OCI-LY1 (cell line): Measurements from ENCODE around the gene SEMA3G.

ENCODE experiments used
- H2AFZ ChIP-seq: fragments of 200-600 bp; sonication (generic), shearing (Covaris generic); 2 replicates; pipeline ENCODE4 v1.6.0; 2014; ENCODE audit warnings: antibody characterized with exemption, mild to moderate bottlenecking, low read length
- H3F3A ChIP-seq: fragments of 200-600 bp; sonication (generic), shearing (Covaris generic); 2 replicates; pipeline ENCODE4 v1.6.0; 2014; ENCODE audit warnings: mild to moderate bottlenecking, antibody characterized with exemption, low read length, moderate library complexity; ENCODE audit not compliant: insufficient read depth
- H3K27ac ChIP-seq: fragments of 200-600 bp; sonication (generic); 2 replicates; pipeline ENCODE4 v1.5.1; 2014; ENCODE audit warnings: low read length, mixed run types, mild to moderate bottlenecking, low read depth; ENCODE audit not compliant: poor library complexity, severe bottlenecking
- H3K27me3 ChIP-seq: fragments of 200-600 bp; sonication (generic); 2 replicates; pipeline ENCODE4 v1.6.0; 2014; ENCODE audit warnings: antibody characterized with exemption, mild to moderate bottlenecking, low read length, moderate library complexity; ENCODE audit not compliant: insufficient read depth
- H3K36me3 ChIP-seq: fragments of 200-600 bp; sonication (generic); 2 replicates; pipeline ENCODE4 v1.6.1; 2014; ENCODE audit warnings: mild to moderate bottlenecking, antibody characterized with exemption, low read length, moderate library complexity, mixed read lengths; ENCODE audit not compliant: insufficient read depth
- H3K4me1 ChIP-seq: fragments of 200-600 bp; sonication (generic); 2 replicates; pipeline ENCODE4 v1.5.1; 2014; ENCODE audit warnings: mild to moderate bottlenecking, low read length, moderate library complexity; ENCODE audit not compliant: insufficient read depth, severe bottlenecking
- H3K4me2 ChIP-seq: fragments of 200-600 bp; sonication (generic), shearing (Covaris generic); 2 replicates; pipeline ENCODE4 v1.6.1; 2014; ENCODE audit warnings: low read length
- H3K4me3 ChIP-seq: fragments of 200-600 bp; sonication (generic); 2 replicates; pipeline ENCODE4 v1.5.1; 2014; ENCODE audit warnings: low read length, low read depth, mild to moderate bottlenecking, mixed read lengths; ENCODE audit not compliant: poor library complexity, severe bottlenecking
- H3K79me2 ChIP-seq: fragments of 200-600 bp; shearing (Covaris generic); 2 replicates; pipeline ENCODE4 v1.6.1; 2016; ENCODE audit warnings: mixed run types, low read length, mixed read lengths; ENCODE audit not compliant: insufficient read depth
- H3K9ac ChIP-seq: fragments of 200-600 bp; sonication (generic), shearing (Covaris generic); 2 replicates; pipeline ENCODE4 v1.6.1; 2014; ENCODE audit warnings: mild to moderate bottlenecking, low read length, mixed read lengths
- H3K9me2 ChIP-seq: fragments of 200-600 bp; sonication (generic), shearing (Covaris generic); 2 replicates; pipeline ENCODE4 v1.6.1; 2014; ENCODE audit warnings: low read depth, mild to moderate bottlenecking, low read length, mixed read lengths
- H3K9me3 ChIP-seq: fragments of 200-600 bp; shearing (Covaris generic); 2 replicates; pipeline ENCODE4 v1.6.1; 2014; ENCODE audit warnings: low read length, mixed read lengths
- H4K20me1 ChIP-seq: fragments of 200-600 bp; sonication (generic), shearing (Covaris generic); 2 replicates; pipeline ENCODE4 v1.6.0; 2016; ENCODE audit warnings: mild to moderate bottlenecking, low read length; ENCODE audit not compliant: insufficient read depth
- CTCF ChIP-seq: fragments of 200-600 bp; sonication (generic), shearing (Covaris generic); IDR thresholded peaks from 2 replicates; pipeline ENCODE4 v1.5.1; 2017; ENCODE audit warnings: mild to moderate bottlenecking, antibody characterized with exemption, low read length, moderate library complexity, mixed read lengths
- EZH2 ChIP-seq: fragments of 200-600 bp; sonication (generic), shearing (Covaris generic); IDR thresholded peaks from 2 replicates; pipeline ENCODE4 v1.8.0; 2017; ENCODE audit warnings: borderline replicate concordance, mixed run types, mild to moderate bottlenecking, antibody characterized with exemption, low read length, moderate library complexity, mixed read lengths

The SEMA3G gene

GRCh38 chr3:52393959-52394670 lies 50.8 kb downstream of the SEMA3G start:
- H4K20me1 ChIP-seq = no peaks in the 10 kb centered on the region
- no peaks in the 10 kb centered on the region for H3K36me3 ChIP-seq
- no peaks in the 10 kb centered on the region for H3K9me2 ChIP-seq
- H3F3A ChIP-seq = no peaks in the 10 kb centered on the region
- H2AFZ ChIP-seq = no peak overlapping the region
- no peak overlapping the region for H3K27ac ChIP-seq
- no peaks in the 10 kb centered on the region for H3K79me2 ChIP-seq
- no peak overlapping the region for H3K4me2 ChIP-seq
- H3K27me3 ChIP-seq = no peaks in the 10 kb centered on the region
- no peaks in the 10 kb centered on the region for H3K4me1 ChIP-seq
- no peak overlapping the region for H3K9ac ChIP-seq
- TF ChIP-seq CTCF (no peak), EZH2 (no peak)
- no peaks in the 10 kb centered on the region for H3K9me3 ChIP-seq
- H3K4me3 ChIP-seq = no peak overlapping the region

GRCh38 chr3:52393131-52393807 lies 51.6 kb downstream of the SEMA3G start:
- Histone ChIP-seq H3K4me3 (no peak overlapping the region), H3K4me2 (no peak overlapping the region), H2AFZ (no peak overlapping the region), H3K27me3 (no peaks in the 10 kb centered on the region), H3K27ac (no peak overlapping the region), H3K4me1 (no peaks in the 10 kb centered on the region), H3K79me2 (no peaks in the 10 kb centered on the region), H3K9me3 (no peaks in the 10 kb centered on the region), H3F3A (no peaks in the 10 kb centered on the region), H4K20me1 (no peaks in the 10 kb centered on the region), H3K9ac (no peak overlapping the region), H3K9me2 (no peaks in the 10 kb centered on the region), H3K36me3 (no peaks in the 10 kb centered on the region)
- TF ChIP-seq EZH2 = no peak
- TF ChIP-seq CTCF = no peak

- Histone ChIP-seq H3K36me3 (no peaks in the 10 kb centered on the region), H3K4me1 (no peaks in the 10 kb centered on the region), H3K9me3 (no peaks in the 10 kb centered on the region), H3K27me3 (no peaks in the 10 kb centered on the region), H3K27ac (no peak overlapping the region), H3K9ac (no peak overlapping the region), H2AFZ (no peak overlapping the region), H3K4me3 (no peak overlapping the region), H3K9me2 (no peaks in the 10 kb centered on the region), H4K20me1 (no peaks in the 10 kb centered on the region), H3F3A (no peaks in the 10 kb centered on the region), H3K4me2 (no peak overlapping the region), H3K79me2 (no peaks in the 10 kb centered on the region)
- no peak for TF ChIP-seq CTCF
- TF ChIP-seq EZH2 = no peak
Measured at GRCh38 chr3:52392216-52392930, 52.5 kb downstream of the SEMA3G start.
